Subcutaneous adipose tissue (tissue), 4 donors: ENCODE measurements around the gene TOX2. TPM values are rescaled to one million over a fixed set of nuclear protein-coding genes. Genes with fewer than 3 reads are reported as not detected.

Experiments
- CTCF ChIP-seq: fragments of 450-650 bp; IDR thresholded peaks from one replicate; pipeline ENCODE4 v1.5.1; 2016; ENCODE audit warnings: low read depth, mild to moderate bottlenecking, control low read depth, antibody characterized with exemption, moderate library complexity
- total RNA-seq, 4 donors: library from RNA; depleted of rRNA; stranded (reverse); fragments of >200 nt; gene quantifications; one replicate each; pipeline ENCODE4 v1.1.0, GENCODE V29; 2016

Gene TOX2
- total RNA-seq, 4 donors from 2014 or later, result 2.6 to 8.1 (median 3.1) TPM; not detected in 1

- no peak for TF ChIP-seq CTCF
Measured at GRCh38 chr20:44095831-44096230, 181.2 kb downstream of the TOX2 start.

GRCh38 chr20:44097521-44098255, 183.0 kb downstream of the TOX2 start:
- no peak for TF ChIP-seq CTCF

DNA sequence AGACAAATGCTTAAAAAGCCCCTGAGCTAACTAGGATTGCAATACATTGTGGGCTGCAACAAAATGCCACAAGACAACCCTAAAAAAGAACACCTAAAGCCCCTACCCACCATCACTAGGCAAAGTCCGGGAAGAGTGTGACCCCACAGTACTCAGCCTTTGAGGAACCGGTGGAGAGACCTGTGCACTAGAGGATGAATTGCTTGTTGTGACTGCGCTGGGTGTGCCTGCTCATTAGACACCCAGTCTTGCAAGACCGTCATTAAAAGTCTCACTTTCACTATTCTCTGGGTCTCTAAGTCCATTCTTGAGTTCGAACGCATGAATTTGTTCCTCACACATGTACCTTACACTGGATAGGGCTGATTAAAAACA, 183.6 kb downstream of the TOX2 start:
- no peak for TF ChIP-seq CTCF

GRCh38 chr20:44098657-44099056, 184.0 kb downstream of the TOX2 start:
- TF ChIP-seq CTCF, result no peak

- TF ChIP-seq CTCF, result no peak
Measured at GRCh38 chr20:44099832-44100231, 185.2 kb downstream of the TOX2 start.

- no peak for TF ChIP-seq CTCF
Measured at GRCh38 chr20:44102582-44102981, 187.9 kb downstream of the TOX2 start.

DNA sequence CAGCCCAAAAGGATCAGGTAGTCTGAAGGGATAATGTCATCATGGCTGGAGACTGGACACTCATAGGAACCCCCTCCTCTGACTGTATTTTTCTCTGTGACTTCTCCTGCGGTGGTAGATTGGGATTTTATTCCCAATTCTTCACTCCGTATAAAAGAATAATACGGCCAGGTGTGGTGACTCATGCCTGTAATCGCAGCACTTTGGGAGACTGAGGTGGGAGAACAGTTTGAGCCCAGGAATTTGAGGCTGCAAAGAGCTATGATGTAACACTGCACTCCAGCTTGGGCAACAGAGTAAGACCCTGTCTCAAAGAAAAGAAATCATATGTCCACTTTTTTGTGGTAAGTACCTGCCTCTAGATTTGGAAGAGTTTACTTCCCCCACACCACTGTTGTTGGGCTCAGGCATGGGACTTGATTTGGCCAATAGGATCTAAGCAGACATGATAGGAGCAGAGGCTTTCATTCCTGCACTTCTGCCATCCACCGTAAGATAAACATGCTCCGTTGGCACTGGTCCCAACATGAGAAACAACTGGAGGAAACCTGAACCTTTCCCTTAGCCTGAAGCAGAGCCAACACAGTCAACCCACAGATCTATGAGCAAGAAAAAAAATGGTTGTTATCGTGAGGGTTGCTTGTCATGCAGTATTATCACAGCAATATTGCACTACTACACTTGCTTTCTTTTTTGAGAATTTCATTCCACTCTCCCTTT, 190.3 kb downstream of the TOX2 start:
- no peak for TF ChIP-seq CTCF
